ENCODE results near the gene JAK1. TPM values are rescaled to one million over a fixed set of nuclear protein-coding genes. Genes with fewer than 3 reads are reported as not detected.

JAK1 gene
- total and polyA plus RNA-seq, 2 of the 8 experiments (the other 6 are each of a cell fraction or from before 2014, with no cell fraction given), result 7.8 to 24.5 TPM

DNA sequence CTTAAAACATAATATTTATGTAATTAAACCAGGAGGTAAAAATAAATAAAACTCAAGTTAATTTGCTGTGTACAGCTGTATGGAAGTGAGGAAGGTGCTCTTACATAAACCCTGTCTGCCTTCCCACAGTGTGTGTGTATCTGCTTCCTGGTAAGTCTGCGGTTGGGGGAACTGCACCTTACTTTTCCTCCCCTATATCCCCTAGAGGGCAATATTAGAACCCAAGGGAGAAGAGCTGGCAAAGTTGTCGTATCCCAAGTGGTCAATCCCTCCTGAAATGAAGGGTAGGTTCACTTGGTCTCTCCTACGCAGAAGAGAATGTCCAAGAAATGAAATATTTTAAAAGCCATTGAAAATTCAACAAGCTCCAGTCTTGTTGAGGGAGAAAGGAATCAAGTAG lies 17.8 kb upstream of the JAK1 start:
- H3K4me2 ChIP-seq (ENCODE audit: insufficient read depth in 1 of 2, low read depth in 2 of 2, low read length in 2 of 2), result no peak overlapping the region
- H2BK120ac ChIP-seq (replicated peaks; ENCODE audit: low read depth, low read length), result no peak overlapping the region
- no peak overlapping the region for H3K56ac ChIP-seq (replicated peaks; ENCODE audit: insufficient read length, low read depth, low read length)
- no peak overlapping the region for H2BK20ac ChIP-seq (ENCODE audit: low read length)
- FAIRE-seq (no peak), DNase-seq (ENCODE audit: low read depth in 1 of 2, low spot score in 2 of 2) (no peak)
- no peak overlapping the region for H2BK5ac ChIP-seq (ENCODE audit: low read depth, low read length)
- WGBS, 2 experiments (ENCODE audit: extremely low coverage in 1 of 2, insufficient coverage in 1 of 2, insufficient read length in 1 of 2, insufficient replicate concordance in 2 of 2, low coverage in 1 of 2, low lambda C conversion rate in 2 of 2, missing lambda C conversion rate in 1 of 2), result 92% methylated on average over 3 of the region's 3 CpGs; no CpG with 5 or more reads in 1 of the 2 experiments
- H3K4me3 ChIP-seq (ENCODE audit: extremely low read depth in 1 of 4, insufficient read depth in 2 of 4, low read depth in 3 of 4, low read length in 4 of 4), result no peak overlapping the region
- H3K9ac ChIP-seq (replicated peaks in 1 of 4; ENCODE audit: extremely low read depth in 1 of 4, low read depth in 3 of 4, low read length in 3 of 4), result no peak overlapping the region
- no peak overlapping the region for H2AFZ ChIP-seq (ENCODE audit: low read length)
- H4K91ac ChIP-seq (replicated peaks; ENCODE audit: insufficient read length, low read length), result no peak overlapping the region
- no peak overlapping the region for H3K14ac ChIP-seq (ENCODE audit: insufficient read length)
- H3K23me2 ChIP-seq (ENCODE audit: low read depth, low read length), result no peaks in the 10 kb centered on the region
- H3K36me3 ChIP-seq (ENCODE audit: control insufficient read depth in 2 of 4, insufficient read depth in 4 of 4, low read length in 3 of 4), result no peaks in the 10 kb centered on the region
- CTCF ChIA-PET (ENCODE audit: partially characterized antibody), result interaction anchor here (0.9 to 2.1 kb wide), 3 partner anchors 18 to 53 kb away, joined by 3 to 6 read pairs (median 5); no protein-coding TSS in a partner anchor
- H4K20me1 ChIP-seq (replicated peaks in 1 of 2; ENCODE audit: control insufficient read depth in 1 of 2, insufficient read depth in 2 of 2, low read length in 2 of 2), result no peaks in the 10 kb centered on the region
- H3K27ac ChIP-seq (ENCODE audit: low read depth, low read length), result no peak overlapping the region
- H3K79me1 ChIP-seq (ENCODE audit: low read depth, low read length), result no peaks in the 10 kb centered on the region
- H3K18ac ChIP-seq (ENCODE audit: extremely low read depth, low read length), result no peak overlapping the region
- H3K27me3 ChIP-seq (replicated peaks in 1 of 4; ENCODE audit: control insufficient read depth in 3 of 4, extremely low read depth in 1 of 4, insufficient read depth in 3 of 4, low read length in 3 of 4), result no peaks in the 10 kb centered on the region
- no peak for TF ChIP-seq SP2 (IDR thresholded peaks at IDR 0.05; ENCODE audit: low read length)
- TF ChIP-seq, protein P1, sequence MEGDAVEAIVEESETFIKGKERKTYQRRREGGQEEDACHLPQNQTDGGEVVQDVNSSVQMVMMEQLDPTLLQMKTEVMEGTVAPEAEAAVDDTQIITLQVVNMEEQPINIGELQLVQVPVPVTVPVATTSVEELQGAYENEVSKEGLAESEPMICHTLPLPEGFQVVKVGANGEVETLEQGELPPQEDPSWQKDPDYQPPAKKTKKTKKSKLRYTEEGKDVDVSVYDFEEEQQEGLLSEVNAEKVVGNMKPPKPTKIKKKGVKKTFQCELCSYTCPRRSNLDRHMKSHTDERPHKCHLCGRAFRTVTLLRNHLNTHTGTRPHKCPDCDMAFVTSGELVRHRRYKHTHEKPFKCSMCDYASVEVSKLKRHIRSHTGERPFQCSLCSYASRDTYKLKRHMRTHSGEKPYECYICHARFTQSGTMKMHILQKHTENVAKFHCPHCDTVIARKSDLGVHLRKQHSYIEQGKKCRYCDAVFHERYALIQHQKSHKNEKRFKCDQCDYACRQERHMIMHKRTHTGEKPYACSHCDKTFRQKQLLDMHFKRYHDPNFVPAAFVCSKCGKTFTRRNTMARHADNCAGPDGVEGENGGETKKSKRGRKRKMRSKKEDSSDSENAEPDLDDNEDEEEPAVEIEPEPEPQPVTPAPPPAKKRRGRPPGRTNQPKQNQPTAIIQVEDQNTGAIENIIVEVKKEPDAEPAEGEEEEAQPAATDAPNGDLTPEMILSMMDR (IDR thresholded peaks at IDR 0.05; ENCODE audit: control extremely low read depth in 1 of 3, insufficient read depth in 1 of 3, low read depth in 1 of 3, low read length in 3 of 3), result peak in 1 of 3 experiments; percentile 19; a peak in 1 of 4 replicates
- H3K4ac ChIP-seq (replicated peaks; ENCODE audit: insufficient read length, low read depth, low read length), result no peak overlapping the region
- H4K8ac ChIP-seq (ENCODE audit: extremely low read depth, insufficient read depth, low read length), result no peak overlapping the region
- H2AK5ac ChIP-seq (ENCODE audit: low read depth, low read length), result no peak overlapping the region
- no peak overlapping the region for H3K23ac ChIP-seq (ENCODE audit: insufficient read length)
- POLR2A ChIA-PET (ENCODE audit: partially characterized antibody), result interaction anchor here (1.0 kb wide), 1 partner anchor 17 kb away, joined by 3 read pairs; no protein-coding TSS in a partner anchor
- no peak overlapping the region for H2BK15ac ChIP-seq (ENCODE audit: low read length)
- H3K4me1 ChIP-seq (replicated peaks in 1 of 4; ENCODE audit: control insufficient read depth in 3 of 4, insufficient read depth in 4 of 4, low read length in 3 of 4), result no peaks in the 10 kb centered on the region
- H4K5ac ChIP-seq (ENCODE audit: insufficient read length, low read depth, low read length), result no peak overlapping the region
- H3K9me3 ChIP-seq (ENCODE audit: insufficient read depth in 2 of 2, low read depth in 1 of 2, low read length in 1 of 2), result no peaks in the 10 kb centered on the region
- H2BK12ac ChIP-seq (ENCODE audit: low read depth, low read length), result no peak overlapping the region
- no peaks in the 10 kb centered on the region for H3K79me2 ChIP-seq (ENCODE audit: control insufficient read depth in 1 of 2, insufficient read depth in 2 of 2, low read length in 2 of 2)

Data from H1 (cell line).